Neural progenitor cell (in vitro differentiated cells): ENCODE results near the gene SPAG9. TPM values are rescaled to one million over a fixed set of nuclear protein-coding genes. Genes with fewer than 3 reads are reported as not detected.

Experiments used
- DNase-seq: peaks from one replicate; pipeline ENCODE4 v3.0.0-alpha.2; 2016; ENCODE audit warnings: low spot score
- H2AFZ ChIP-seq: fragments of 200-600 bp; sonication (generic); replicated peaks from 2 replicates; pipeline ENCODE4 v1.6.1; 2016; ENCODE audit warnings: antibody characterized with exemption
- H3F3A ChIP-seq: fragments of 200-600 bp; sonication (generic); 2 replicates; pipeline ENCODE4 v1.6.1; 2016; ENCODE audit warnings: antibody characterized with exemption, low read depth
- H3K27ac ChIP-seq: fragments of 200-600 bp; sonication (generic); 2 replicates; pipeline ENCODE4 v1.5.1; 2016; ENCODE audit warnings: mild to moderate bottlenecking
- H3K27me3 ChIP-seq: fragments of 200-600 bp; sonication (generic); 2 replicates; pipeline ENCODE4 v1.6.1; 2016; ENCODE audit warnings: mild to moderate bottlenecking, moderate library complexity
- H3K36me3 ChIP-seq: fragments of 200-600 bp; sonication (generic); 2 replicates; pipeline ENCODE4 v1.5.1; 2016
- H3K4me1 ChIP-seq: fragments of 200-600 bp; sonication (generic); 2 replicates; pipeline ENCODE4 v1.6.1; 2016; ENCODE audit warnings: mixed run types
- H3K4me2 ChIP-seq: fragments of 200-600 bp; sonication (generic); 2 replicates; pipeline ENCODE4 v1.6.1; 2016
- H3K4me3 ChIP-seq: fragments of 200-600 bp; sonication (generic); 2 replicates; pipeline ENCODE4 v1.5.1; 2016
- H3K79me2 ChIP-seq: fragments of 200-600 bp; sonication (generic); 2 replicates; pipeline ENCODE4 v1.6.1; 2016; ENCODE audit warnings: low read depth
- H3K9ac ChIP-seq: fragments of 200-600 bp; sonication (generic); 2 replicates; pipeline ENCODE4 v1.6.1; 2016
- H3K9me3 ChIP-seq: fragments of 200-600 bp; sonication (generic); 2 replicates; pipeline ENCODE4 v1.5.1; 2016; ENCODE audit warnings: low read depth
- H4K20me1 ChIP-seq: fragments of 200-600 bp; sonication (generic); 2 replicates; pipeline ENCODE4 v1.6.1; 2016; ENCODE audit warnings: low read depth
- H3K27ac Mint-ChIP-seq: 3 replicates; pipeline ENCODE4 v1.8.0; 2021; ENCODE audit warnings: mixed read lengths
- H3K27me3 Mint-ChIP-seq: 2 replicates; pipeline ENCODE4 v1.8.0; 2022; ENCODE audit warnings: low read depth, mild to moderate bottlenecking, inconsistent platforms, moderate library complexity, mixed read lengths; ENCODE audit not compliant: insufficient read depth
- H3K36me3 Mint-ChIP-seq: 3 replicates; pipeline ENCODE4 v1.8.0; 2021; ENCODE audit warnings: mixed read lengths
- H3K4me1 Mint-ChIP-seq: 3 replicates; pipeline ENCODE4 v1.8.0; 2021; ENCODE audit warnings: mixed read lengths
- H3K4me3 Mint-ChIP-seq: 3 replicates; pipeline ENCODE4 v1.8.0; 2021; ENCODE audit warnings: mild to moderate bottlenecking, moderate library complexity, mixed read lengths
- H3K9me3 Mint-ChIP-seq: 3 replicates; pipeline ENCODE4 v1.8.0; 2020; ENCODE audit warnings: mixed read lengths
- EZH2 ChIP-seq: fragments of 200-600 bp; sonication (generic); IDR thresholded peaks from 2 replicates; pipeline ENCODE4 v1.6.1; 2017; ENCODE audit warnings: antibody characterized with exemption, mild to moderate bottlenecking, moderate library complexity
- EZH2phosphoT487 ChIP-seq: fragments of 200-600 bp; sonication (generic); IDR thresholded peaks from 2 replicates; pipeline ENCODE4 v1.6.1; 2017; ENCODE audit warnings: antibody characterized with exemption
- total RNA-seq: library from RNA; depleted of rRNA; stranded (reverse); fragments of >200 nt; gene quantifications from 2 replicates; pipeline ENCODE4 v1.2.3, GENCODE V29; 2015; ENCODE audit warnings: low replicate concordance
- TF ChIP-seq, protein P1 (sequence below): fragments of 200-600 bp; sonication (generic); IDR thresholded peaks from 2 replicates; pipeline ENCODE4 v1.5.1; 2017; ENCODE audit warnings: antibody characterized with exemption, mild to moderate bottlenecking

The SPAG9 gene
- total RNA-seq, 1 donor from 2014 or later: 99.5 TPM

DNA sequence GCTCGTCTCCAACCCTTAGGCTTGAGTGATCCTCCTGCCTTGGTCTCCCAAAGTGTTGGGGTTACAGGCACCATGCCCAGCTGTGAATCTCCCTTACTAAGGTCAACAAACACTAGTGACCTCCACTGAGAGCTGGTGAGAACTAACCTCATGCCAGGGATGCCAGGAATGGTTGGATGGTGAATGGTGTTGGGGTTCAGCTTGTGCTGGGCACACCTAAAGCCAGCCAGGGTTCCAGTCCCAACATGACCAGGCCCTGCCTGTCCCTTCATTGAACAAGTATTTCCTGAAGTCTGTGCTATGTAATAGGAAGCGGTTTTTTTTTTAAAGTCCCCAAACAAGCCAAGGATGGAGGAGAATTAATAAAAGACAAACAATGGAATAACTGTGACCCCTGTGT is 198.6 kb downstream of the SPAG9 start:
- H3K36me3 Mint-ChIP-seq: no peaks in the 10 kb centered on the region
- peaks cover 41% of the 10 kb centered on the region for H3K4me1 ChIP-seq

DNA sequence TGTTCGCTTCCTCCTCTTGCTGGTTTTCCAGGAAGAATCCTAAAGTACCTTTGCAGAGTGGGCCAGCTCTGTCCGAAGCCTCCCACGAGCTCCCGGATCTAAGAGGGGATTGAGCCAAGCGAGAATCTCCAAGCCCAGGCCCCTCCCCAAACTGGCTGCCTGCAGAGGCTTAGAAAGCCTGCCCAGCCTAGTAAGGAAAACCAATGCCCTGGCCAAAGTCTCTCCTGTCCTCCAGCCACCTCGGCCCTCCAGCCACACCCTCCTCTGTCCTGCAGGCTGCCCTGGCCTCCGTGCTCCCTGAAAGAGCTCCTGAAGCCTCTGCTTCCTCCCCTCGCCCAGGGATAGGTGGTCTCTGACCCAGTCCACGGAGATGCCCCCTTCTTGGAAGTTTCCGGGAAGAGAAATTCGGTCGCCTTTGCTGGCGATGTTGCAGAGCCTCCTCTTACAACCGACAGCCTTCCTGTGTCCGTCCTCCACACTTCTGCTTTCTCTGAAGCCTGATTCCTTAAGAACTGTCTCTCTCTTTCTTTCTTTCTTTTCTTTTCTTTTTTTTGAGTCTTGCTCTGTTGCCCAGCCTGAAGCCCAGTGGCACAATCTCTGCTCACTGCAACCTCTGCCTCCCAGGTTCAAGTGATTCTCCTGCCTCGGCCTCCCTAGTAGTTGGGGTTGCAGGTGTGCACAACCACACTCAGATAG is 199.6 kb downstream of the SPAG9 start:
- Histone ChIP-seq H2AFZ (peak overlapping the region; percentile 72), H4K20me1 (no peaks in the 10 kb centered on the region), H3F3A (peaks cover 21% of the 10 kb centered on the region), H3K36me3 (no peaks in the 10 kb centered on the region), H3K79me2 (no peaks in the 10 kb centered on the region), H3K4me2 (peak overlapping the region; percentile 43), H3K27ac (no peak overlapping the region), H3K27me3 (no peaks in the 10 kb centered on the region), H3K9ac (no peak overlapping the region), H3K4me1 (peaks cover 47% of the 10 kb centered on the region), H3K4me3 (no peak overlapping the region), H3K9me3 (no peaks in the 10 kb centered on the region)
- Mint-ChIP-seq H3K9me3 (no peaks in the 10 kb centered on the region), H3K4me3 (peak overlapping the region; percentile 60), H3K4me1 (peaks cover 66% of the 10 kb centered on the region), H3K36me3 (no peaks in the 10 kb centered on the region), H3K27ac (peak overlapping the region; percentile 99), H3K27me3 (peaks cover 17% of the 10 kb centered on the region)
- TF ChIP-seq EZH2 (no peak), EZH2phosphoT487 (no peak)
- TF ChIP-seq, protein P1, sequence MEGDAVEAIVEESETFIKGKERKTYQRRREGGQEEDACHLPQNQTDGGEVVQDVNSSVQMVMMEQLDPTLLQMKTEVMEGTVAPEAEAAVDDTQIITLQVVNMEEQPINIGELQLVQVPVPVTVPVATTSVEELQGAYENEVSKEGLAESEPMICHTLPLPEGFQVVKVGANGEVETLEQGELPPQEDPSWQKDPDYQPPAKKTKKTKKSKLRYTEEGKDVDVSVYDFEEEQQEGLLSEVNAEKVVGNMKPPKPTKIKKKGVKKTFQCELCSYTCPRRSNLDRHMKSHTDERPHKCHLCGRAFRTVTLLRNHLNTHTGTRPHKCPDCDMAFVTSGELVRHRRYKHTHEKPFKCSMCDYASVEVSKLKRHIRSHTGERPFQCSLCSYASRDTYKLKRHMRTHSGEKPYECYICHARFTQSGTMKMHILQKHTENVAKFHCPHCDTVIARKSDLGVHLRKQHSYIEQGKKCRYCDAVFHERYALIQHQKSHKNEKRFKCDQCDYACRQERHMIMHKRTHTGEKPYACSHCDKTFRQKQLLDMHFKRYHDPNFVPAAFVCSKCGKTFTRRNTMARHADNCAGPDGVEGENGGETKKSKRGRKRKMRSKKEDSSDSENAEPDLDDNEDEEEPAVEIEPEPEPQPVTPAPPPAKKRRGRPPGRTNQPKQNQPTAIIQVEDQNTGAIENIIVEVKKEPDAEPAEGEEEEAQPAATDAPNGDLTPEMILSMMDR: no peak
- peak; percentile 61 for DNase-seq

More for the DNA sequence above, 198.6 kb downstream of the SPAG9 start:
- no peak for DNase-seq
- Mint-ChIP-seq H3K27ac (no peak overlapping the region), H3K4me3 (no peak overlapping the region), H3K27me3 (peaks cover 17% of the 10 kb centered on the region), H3K9me3 (no peaks in the 10 kb centered on the region), H3K4me1 (peaks cover 59% of the 10 kb centered on the region)
- Histone ChIP-seq H4K20me1 (no peaks in the 10 kb centered on the region), H3K79me2 (no peaks in the 10 kb centered on the region), H2AFZ (no peak overlapping the region), H3K36me3 (no peaks in the 10 kb centered on the region), H3K27me3 (no peaks in the 10 kb centered on the region), H3K4me3 (no peak overlapping the region), H3K27ac (no peak overlapping the region), H3K4me2 (no peak overlapping the region), H3K9me3 (no peaks in the 10 kb centered on the region), H3K9ac (no peak overlapping the region), H3F3A (peaks cover 13% of the 10 kb centered on the region)
- TF ChIP-seq, protein P1: no peak
- TF ChIP-seq EZH2 (no peak), EZH2phosphoT487 (no peak)

DNA sequence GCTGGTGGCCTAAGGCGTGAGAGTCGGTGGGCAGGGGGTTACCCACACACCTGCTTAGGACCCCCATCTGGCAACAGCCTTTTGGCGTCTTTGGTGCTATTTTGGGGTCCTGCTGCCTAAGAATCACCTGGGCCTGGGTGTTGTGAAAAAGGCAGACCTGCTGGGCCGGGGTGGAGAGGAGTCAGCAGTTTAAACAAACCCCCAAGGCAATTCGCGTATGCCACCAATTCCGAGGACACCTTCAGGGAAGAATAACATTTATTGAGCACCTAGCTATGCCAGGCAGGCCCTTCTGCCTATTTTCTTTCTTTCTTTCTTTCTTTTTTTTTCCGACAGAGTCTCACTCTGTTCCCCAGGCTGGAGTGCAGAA is 200.6 kb downstream of the SPAG9 start:
- no peak for TF ChIP-seq EZH2phosphoT487
- TF ChIP-seq, protein P1: no peak
- TF ChIP-seq EZH2: no peak
- no peaks in the 10 kb centered on the region for H4K20me1 ChIP-seq
- H3K9ac ChIP-seq: no peak overlapping the region
- Mint-ChIP-seq H3K4me1 (peaks cover 67% of the 10 kb centered on the region), H3K27ac (peak overlapping the region; percentile 99), H3K27me3 (peaks cover 18% of the 10 kb centered on the region), H3K36me3 (no peaks in the 10 kb centered on the region), H3K4me3 (peak overlapping the region; percentile 60), H3K9me3 (no peaks in the 10 kb centered on the region)
- no peak overlapping the region for H3K27ac ChIP-seq
- peaks cover 24% of the 10 kb centered on the region for H3F3A ChIP-seq
- H3K9me3 ChIP-seq: no peaks in the 10 kb centered on the region
- DNase-seq: no peak
- H3K4me3 ChIP-seq: no peak overlapping the region
- H3K4me1 ChIP-seq: peaks cover 45% of the 10 kb centered on the region
- H3K4me2 ChIP-seq: peak overlapping the region; percentile 33
- H3K79me2 ChIP-seq: no peaks in the 10 kb centered on the region
- H3K36me3 ChIP-seq: no peaks in the 10 kb centered on the region
- H3K27me3 ChIP-seq: no peaks in the 10 kb centered on the region
- no peak overlapping the region for H2AFZ ChIP-seq
